ENCODE results near the gene PLA2G4D.

Gene PLA2G4D

DNA sequence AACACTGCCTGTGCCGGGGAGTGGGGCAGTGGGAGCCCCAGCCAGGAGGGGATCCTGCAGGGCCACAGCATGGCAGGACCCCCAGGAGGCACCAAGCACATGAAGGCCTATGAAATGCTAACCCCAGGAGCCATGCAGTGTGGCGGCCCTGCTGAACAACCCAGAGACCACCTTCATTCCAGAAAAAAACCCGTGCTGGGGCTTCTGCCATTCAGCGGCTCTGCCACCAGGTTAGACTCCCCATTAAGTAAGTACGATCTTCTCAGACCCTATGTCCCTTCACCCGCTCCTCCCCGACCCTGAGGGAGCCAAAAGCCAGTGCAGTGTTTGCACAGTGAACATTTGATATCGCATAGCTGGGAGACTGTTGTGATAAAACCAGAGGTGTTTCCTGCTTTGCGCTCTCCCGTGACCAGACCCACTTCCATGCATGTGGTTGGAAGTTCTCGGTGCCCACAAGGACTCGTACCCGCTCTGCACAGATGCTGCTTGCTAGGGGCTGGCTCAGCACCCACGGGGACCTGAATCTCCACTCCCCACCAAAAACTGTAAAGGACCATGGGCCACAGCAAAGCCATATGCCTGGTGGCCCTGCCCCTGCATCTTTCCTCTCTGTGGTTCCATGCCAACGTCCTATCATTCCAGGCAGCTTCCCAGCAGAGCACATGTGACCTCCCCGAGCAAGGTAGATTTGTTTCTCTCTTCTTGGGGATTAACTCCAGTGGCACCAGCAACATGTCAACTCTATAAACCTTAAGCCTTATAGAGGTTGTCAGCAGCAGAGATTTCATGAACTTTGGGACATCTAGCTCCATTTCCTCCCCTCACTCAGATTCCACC is 5.3 kb downstream of the PLA2G4D start:
- DNase-seq: no peak

- DNase-seq: no peak
These were observed 6.2 kb downstream of the PLA2G4D start for GRCh38 chr15:42087926-42088800.

DNA sequence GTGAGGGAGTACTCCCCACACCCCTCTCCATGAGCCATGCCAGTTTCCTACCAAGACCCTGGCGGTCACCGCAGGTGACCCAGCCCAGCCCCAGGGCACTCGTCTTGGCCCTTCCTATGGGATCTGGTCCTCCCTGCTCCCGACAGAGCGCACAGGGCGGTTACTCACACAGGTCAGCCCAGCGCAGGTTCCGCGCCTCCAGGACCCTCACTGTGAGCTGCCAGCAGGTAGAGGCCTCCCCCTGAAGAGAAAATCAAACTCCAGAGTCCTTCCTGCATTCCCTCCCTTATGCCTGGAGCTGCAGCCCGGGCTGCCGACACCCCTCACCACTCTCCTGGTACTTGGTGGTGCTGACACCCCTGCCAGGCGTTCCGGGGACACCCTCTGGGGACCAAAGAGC is 6.9 kb downstream of the PLA2G4D start:
- DNase-seq: no peak

DNA sequence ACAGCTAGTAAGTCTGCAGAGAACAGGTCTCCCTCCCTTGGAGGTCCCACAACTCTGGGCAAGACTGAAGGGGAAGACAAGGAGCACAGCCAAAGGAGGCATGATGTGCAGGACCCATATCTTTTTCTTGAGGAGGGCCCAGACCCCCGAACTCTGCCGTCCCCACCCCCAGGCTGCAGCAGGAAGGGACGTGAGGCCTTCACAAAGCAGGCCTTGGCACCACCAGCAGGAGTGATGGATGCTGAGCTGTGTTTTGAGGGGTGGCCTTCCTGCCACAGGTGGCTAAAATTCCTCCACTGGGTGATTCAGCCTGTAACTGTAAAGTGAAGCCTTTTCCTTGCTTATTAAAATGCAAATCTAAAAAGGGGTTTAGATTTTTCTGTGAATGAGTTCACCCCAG is 8.6 kb downstream of the PLA2G4D start:
- no peak for DNase-seq

DNA sequence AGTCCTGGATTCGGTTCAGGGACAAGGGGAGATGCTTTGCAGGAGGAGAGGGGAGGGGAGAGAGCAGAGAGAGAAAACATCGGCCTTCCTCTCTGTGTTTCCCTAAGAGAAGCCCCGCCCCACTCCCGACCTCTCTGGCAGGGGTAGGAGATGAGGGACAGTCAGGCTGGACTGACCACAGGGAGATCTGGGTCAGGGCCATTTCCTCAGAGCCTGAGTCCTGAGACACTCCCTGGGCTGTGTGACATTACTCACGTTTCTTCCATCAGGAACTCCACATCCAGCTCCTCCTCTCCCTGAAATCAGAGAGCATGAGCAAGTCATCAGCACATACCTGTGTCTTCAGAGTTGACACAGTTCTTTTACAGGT is 9.1 kb downstream of the PLA2G4D start:
- DNase-seq: no peak

GRCh38 chr15:42084465-42085235 is 9.7 kb downstream of the PLA2G4D start:
- peak; percentile 48 for DNase-seq

- no peak for DNase-seq
These were observed 10.4 kb downstream of the PLA2G4D start for GRCh38 chr15:42083916-42084315.

DNA sequence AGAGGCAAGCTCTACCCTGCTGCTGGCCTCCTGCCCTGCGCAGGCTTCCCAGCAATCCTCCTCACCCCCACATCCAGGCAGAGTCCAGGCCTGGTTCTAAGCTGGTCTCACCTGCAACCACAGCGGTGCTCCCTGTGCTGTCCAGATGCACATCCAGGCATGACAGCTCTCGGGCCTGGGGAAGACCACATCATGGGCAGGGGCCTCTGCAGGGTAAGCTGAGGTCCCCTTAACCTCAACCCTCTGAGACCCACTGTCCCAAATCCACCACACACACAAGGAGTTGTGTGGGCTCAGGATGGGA is 10.8 kb downstream of the PLA2G4D start:
- no peak for DNase-seq

GRCh38 chr15:42082823-42083604 is 11.3 kb downstream of the PLA2G4D start:
- DNase-seq: no peak

GRCh38 chr15:42082141-42082540 is 12.2 kb downstream of the PLA2G4D start:
- no peak for DNase-seq

DNA sequence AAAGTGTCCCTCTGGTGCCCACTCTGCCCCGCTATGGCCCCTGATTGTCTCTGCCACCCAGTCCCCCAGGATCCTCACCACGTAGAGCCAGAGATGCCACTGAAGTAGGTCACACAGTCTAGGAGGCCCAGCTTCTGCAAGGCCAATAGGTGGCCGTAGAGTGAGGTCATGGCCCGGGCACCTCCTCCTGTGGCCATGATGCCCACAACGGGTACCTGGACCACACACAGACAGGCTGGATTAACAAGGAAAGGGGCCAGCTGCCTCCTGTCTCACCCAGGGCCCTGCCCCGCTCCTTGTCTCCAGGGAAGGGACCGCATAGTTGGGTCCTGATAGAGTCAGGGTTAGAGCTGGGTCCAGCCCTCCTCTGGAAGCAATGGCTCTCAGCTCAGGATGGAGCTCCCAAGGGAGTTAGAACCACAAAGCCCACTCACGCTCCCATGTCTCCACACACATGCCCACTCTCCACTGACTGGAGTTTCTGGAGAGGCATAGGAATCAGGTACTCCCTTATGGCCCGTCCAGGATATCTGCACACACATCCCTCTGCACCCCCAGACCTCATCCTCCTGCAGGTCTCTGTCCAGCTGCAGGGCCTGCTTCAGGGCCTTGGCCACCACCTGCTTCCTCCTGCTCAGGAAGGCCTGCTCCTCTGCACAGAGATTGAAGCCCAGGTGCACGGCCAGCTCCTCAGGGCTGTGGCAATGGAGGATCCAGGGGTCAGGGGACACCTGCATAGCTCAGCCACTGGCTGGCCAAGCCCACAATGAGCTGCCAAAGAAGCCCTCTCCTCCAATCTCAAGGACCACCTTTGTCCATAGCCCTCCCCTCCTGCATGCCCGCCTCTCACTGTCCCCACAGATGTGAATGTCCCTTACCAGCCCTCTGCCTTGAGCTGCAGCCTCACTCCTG is 13.2 kb downstream of the PLA2G4D start:
- no peak for DNase-seq

DNA sequence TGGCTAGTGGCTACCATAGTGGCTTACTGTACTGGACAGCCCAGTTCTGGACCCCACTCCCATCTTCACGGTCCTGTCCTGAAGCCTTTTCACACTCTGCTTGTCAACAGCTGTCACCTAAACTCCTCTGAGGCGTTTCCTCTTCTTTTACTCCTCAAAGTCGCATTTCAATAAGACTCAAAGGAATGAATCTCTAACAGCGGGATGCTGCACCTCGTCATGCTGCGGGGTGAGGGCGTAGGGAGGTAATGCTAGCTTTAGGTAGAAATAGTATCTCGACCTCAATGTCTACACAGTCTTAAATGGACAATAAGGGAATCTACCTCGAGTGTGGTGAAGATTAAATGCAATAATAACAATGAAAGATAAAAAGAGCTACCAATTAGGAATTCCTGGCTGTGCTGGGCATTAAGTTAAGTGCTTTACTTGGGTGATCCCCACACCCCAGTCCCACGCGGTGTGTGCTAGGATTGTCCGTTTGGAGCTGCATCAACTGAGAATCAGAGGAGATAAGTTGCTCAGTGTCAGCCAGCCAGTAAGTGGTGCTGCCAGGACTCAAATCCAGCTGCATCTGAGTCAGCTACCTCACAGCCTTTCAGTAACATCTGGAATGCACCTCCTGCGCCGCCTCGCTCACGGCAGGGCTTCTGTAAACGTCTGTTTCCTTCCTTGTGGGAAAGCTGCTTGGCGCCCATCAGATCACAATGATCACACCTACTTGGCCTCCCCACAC is 14.0 kb downstream of the PLA2G4D start:
- DNase-seq: no peak

DNA sequence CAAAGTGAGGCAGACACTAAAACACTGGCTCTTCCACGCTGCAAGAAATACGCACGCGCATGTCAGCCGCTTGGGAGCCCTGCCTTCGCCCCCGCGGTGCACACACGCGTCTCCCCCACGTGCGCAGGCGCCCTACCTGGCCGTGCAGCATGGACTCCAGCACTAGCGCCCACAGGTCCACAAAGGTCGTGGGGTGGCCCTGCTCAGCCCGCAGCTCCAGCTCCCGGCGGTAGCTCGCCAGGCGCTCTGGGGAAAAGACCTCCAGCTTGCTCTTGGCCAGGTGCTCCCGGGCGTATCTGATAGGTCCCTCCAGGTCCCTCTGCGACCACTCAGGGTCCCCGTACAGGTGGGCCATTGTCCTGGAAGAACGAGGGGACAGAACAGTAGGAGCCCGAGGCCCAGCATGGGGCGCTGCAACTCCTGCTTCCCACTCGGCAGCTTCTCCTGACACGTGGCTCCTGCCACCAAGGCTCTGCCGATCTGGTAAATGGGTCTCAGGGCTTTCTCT is 14.9 kb downstream of the PLA2G4D start:
- no peak for DNase-seq

DNA sequence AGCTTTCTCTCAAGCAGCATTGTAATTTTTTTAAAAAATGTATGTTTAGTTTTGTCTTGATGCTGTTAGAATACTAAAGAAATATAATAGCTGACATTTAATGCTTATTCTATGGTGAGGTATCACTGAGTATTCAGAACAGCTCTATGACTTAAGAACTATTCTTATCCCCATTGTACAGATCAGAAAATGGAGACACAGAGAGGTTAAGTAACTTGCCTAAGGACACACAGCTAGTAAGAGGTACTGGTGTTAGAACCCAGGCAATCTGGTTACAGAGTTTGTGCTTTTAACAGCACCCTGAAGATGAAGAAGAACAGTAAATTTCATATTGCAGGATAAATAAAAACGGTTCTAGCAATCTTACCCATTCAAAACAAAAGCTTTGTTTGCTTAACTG is 15.5 kb downstream of the PLA2G4D start:
- no peak for DNase-seq

DNA sequence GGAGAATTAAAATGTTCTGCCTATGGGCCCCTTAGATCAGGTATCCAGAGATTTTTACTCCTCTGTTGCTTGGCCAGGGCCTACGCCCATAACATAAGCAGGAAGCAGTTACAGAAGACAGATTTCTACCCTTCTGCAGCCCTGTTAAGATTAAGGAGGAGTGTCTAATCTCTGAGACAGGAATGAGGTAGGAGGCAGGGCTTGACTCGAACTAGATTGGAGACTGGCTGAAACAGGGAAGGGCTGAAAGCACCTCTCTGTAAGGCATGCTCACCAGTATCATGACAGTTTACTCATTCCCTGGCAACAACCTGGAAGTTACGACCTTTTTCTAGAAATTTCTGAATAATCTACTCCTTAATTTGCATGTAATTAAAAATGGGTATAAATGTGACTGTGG is 16.7 kb downstream of the PLA2G4D start:
- no peak for DNase-seq

- no peak for DNase-seq
These were observed 20.9 kb downstream of the PLA2G4D start for GRCh38 chr15:42073418-42073817.

DNA sequence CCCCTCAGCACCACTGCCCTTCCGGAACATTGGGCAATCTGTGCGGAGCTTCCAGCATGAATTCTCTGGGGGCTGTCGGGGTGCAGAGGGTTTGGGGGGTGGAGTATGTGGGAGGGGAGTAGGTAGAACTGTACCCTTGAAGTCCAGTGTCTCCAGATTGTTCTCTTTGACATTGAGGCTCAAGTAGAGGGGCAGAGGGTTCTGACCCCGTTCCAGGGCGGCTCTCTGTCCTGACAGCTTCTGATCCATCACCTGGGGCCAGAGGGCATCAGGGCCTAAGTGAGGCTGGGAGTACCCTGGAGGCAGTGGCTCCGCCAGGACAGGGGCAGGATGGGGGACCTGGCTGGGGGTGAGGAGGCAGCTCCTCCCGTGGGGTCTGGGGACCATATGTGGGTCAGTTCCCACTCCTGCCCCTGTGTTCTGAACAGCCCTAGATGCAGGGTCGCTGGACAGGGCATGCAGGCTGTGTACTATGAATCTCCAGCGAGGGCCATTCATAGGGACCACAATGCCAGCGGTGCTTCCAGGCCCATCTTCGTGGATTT is 22.1 kb downstream of the PLA2G4D start:
- no peak for DNase-seq

DNA sequence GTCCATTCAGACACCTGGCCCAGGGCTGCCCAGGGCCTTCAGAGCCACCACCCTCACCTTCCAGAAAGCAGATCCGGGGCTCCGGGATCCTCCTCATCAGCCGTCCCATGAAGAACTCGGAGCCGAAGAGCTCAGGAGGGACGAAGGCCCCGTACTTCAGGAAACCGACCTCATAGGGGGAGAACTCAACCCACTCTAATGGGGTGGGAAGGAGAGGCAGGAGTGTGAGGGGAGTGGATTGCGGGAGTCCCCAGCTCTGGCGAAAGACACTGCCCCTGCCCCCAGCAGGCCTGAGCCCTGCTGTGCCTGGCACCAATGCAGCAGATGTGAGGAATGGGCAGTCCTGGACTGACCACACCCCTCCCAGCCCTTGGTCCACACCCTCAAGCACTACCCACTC is 22.6 kb downstream of the PLA2G4D start:
- DNase-seq: no peak

DNA sequence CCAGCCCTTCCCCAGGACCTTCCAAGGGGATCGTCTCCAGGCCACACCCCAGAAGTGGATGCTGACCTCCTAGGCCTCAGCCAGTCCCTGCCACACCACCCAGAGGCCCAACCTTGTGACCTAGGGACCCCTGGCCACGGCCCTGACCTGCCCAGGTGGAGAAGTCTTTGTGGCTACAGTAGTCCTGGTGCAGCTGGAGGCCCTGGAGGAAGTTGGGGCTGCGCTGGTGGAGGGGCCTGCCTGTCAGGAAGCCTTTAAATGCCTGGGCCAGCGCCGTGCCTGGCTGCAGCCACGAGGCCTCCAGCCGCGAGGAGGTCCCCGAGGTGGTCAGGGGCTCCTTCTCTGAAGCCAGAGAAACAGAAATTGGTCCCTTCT is 23.4 kb downstream of the PLA2G4D start:
- DNase-seq: no peak

- no peak for DNase-seq
These were observed 23.9 kb downstream of the PLA2G4D start for GRCh38 chr15:42070279-42070975.
